ENCODE data around the gene SPAG9.
"Not testable (repeated sequence)": the region's sequence is repeated elsewhere in the genome, so short reads cannot be mapped to it uniquely, and the experiment has no call there.

The SPAG9 gene

DNA sequence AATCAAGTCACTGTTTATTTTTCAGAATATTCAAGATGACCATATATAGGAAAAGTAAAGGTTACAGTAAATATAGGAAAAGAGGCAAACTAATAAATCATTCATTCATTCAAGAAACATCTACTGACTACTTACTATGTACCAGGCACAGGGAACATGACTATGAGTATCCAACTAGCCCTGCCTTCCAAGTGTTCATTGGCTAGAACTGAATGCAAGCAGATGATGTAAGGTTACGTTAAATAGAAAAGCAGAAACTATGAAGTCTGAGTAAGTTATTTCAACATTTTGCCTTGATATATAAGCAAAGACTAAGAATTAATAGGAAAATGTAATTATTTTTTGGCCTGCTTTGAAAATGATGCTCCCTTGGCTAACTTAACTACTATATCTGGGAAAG, 36.7 kb downstream of the SPAG9 start:
- DNase-seq: no peak

DNA sequence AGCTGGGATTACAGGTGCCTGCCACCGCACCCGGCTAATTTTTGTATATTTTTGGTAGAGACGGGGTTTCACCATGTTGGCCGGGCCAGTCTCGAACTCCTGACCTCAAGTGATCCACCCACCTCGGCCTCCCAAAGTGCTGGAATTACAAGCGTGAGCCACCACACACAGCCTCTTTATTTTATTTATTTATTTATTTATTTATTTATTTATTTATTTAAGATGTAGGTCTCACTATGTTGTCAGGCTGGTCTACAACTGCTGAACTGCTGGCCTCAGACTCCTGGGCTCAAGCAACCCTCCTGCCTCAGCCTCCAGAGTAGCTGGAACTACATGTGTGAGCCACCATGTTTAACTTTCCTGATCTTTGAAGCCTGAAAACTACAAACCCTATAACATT, 37.3 kb downstream of the SPAG9 start:
- DNase-seq: not testable (repeated sequence)

DNA sequence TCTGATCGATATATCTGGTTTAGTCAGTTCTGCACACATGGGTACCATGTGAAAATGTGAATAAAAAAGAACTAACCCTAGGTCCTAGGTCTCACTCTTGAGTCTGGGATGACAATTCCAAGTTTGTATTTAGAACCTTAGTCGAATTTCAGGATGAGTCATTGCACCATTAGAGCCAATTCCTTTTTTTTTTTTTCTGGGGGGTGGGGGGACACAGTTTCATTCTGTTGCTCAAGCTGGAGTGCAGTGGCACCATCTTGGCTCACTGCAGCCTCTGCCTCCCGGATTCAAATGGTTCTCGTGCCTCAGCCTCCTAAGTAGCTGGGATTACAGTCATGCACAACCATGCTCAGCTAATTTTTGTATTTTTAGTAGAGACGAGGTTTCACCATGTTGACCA, 41.6 kb downstream of the SPAG9 start:
- no peak for DNase-seq

DNA sequence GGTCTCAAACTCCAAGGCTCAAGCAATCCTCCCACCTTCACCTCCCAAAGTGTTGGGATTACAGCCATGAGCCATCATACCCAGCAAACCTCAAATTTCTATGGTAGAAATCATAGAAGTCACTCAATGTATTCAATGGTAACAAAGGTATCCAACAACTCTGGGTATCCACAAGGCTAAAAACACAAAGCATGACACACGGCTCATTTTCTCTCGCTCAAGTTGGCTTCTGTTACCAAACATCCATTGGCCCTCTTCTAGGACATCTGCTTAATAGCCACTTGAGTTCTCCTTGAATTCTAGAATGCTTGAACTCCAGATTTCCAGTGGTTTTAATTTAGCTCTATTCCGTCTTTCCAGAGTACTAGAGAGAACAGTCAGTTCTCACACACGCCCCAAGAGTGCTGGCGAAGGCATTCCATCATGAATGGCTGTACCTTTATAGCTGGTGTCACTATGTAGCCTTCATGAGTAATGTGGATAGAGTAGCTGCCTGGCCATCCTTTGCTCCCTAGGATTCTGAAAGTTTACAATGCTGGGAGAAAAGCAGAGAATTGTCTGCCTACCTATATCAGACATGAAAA, 42.6 kb downstream of the SPAG9 start:
- no peak for DNase-seq

DNA sequence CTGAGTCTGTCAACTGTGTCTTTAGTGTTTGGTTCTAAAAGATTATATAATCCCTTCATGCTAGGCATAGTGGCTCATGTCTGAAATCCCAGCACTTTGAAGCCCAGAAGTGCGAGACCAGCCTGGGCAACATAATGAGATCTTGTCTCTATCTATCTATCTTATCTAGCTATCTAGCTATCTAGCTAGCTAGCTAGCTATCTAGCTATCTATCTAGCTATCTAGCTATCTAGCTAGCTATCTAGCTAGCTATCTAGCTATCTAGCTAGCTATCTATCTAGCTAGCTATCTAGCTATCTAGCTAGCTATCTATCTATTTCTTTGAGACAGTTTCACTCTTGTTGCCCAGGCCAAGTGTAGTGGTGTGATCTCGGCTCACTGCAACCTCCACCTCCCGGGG, 43.8 kb downstream of the SPAG9 start:
- DNase-seq: no peak

DNA sequence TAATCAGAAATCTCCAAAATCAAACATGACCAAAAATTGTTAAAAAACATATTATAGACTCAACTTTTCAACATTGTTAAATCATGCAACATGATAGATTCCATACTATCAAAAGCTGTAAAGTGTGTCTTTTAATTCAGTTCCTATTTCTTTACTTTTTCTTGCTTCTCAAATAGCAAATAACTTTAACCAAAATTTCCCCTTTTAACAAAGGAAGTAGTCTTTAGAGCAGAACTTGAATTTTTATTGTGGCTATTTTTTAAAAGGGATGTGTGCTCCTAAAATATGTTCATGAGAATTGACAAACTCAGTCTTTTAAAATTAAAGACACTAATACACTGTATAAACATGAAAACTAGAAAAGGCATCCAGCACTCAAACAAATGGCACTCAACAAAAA, 49.1 kb downstream of the SPAG9 start:
- no peak for DNase-seq

DNA sequence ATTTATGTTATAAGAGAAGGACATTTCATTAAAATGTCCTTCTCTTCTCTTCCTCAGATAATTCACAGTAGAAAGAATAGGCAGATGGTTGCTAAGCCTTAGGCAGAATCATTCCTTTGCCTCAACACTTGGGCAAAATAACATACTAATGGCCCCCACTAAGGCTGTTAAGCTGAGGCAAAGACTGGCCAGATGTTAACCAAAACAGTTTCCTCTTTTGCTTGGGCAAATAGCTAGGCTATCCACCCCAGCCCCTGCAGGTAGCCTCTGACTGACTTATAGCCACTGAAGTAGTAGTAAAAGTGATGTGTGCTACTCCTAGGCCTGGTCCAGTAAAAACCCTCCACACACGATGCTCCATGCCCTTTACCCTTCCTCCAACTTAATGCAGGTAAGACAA, 55.2 kb downstream of the SPAG9 start:
- no peak for DNase-seq

DNA sequence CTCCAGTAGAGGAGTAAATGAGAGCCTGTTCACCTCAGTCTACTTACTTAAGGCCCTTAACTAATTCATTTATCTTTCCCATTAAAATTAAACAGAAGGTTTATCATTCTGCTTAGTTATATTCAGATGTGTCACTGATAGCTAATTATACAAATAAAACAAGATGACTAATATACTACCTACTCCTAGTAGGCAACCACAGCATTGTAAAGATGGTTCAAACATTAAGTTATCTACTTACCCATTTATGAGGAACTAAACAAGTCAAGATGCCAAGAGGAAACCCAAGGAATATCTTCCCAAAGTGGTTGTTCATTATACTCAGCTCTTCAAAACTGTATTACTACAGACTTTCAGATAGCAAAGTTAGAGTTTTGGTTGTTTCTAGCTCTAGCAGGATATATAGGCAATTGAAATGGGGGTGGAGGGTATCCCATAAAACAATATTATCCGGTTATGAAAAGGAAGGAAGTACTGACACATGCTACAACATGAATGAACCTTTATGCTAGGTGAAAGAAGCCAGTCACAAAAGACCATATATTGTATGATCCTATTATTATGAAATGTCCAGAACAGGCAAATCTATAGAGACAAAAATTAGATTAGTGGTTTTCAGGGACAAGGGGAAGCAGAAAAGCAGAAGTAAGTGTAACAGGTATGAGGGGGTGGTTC, 56.5 kb downstream of the SPAG9 start:
- DNase-seq: no peak

DNA sequence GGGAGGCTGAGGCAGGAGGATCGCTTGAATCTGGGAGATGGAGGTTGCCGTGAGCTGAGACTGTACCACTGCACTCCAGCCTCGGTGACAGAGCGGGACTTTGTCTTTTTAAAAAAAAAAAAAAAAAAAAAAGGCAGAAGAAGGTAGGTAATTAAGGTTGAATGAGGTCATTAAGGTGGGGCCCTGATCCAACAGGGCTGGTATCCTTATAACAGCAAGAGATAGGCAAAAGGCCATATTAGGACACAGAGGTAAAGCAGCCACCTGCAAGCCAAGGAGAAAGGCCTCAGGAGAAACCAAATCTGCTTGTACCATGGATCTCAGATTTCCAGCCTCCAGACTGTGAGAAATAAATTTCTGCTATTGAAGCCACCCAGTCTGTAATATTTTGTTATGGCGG, 60.3 kb downstream of the SPAG9 start:
- no peak for DNase-seq

DNA sequence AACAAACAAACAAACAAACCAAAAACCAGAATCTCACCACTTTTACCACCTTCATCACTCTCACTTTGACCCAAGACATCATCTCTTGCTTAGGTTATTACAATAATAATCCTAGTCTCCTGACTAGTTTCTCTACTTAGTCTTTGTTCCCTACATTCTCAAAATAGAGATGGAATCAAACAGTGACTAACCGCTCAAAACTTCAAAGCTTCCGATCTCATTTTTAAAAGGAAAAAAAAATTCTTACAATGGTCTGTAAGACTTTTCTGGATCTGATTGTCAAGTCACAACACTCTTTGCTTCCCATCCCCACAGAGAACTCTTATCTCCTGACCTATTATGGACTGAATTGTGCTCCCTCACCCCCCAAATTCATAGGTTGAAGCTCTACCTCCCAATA, 60.9 kb downstream of the SPAG9 start:
- no peak for DNase-seq

- DNase-seq: no peak
Measured at GRCh38 chr17:51057534-51057933, 63.1 kb downstream of the SPAG9 start.

GRCh38 chr17:51056813-51057510, 63.7 kb downstream of the SPAG9 start:
- DNase-seq: peak; percentile 67

DNA sequence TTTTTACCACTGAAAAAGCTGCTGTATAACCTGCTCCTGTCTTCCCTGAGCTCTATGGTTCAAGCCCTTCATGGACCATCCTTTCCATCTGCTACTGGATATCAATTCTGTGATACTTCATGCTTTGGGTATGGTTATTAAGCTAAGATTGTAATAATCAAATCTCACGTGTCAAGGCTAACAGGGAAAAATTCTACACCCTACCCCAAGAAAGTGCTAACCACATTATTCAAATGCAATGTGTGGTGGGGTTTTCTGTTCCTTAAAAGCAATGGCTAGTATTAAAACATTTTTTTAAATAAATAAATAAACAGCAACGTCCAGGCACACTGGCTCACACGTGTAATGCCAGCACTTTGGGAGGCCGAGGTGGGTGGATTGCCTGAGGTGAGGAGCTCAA, 65.9 kb downstream of the SPAG9 start:
- no peak for DNase-seq

DNA sequence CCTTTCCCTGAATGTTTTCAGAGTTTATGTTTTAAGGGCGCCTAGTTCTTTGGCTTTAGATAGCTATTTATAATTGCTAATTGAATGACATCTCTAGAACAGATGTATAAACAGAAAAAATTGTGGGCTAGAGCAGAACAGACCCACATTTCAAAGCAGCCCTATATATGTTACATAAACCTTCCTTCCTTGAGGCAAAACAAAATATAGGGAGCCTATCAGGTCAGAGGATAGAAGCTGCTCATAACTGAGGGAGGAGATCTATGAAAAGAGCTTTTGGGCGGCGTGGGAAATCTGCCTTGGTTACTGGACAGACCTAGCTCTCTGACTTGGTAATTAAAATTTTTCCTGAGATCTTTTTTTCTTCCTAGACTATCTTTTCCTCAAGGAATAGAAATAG, 68.4 kb downstream of the SPAG9 start:
- no peak for DNase-seq

DNA sequence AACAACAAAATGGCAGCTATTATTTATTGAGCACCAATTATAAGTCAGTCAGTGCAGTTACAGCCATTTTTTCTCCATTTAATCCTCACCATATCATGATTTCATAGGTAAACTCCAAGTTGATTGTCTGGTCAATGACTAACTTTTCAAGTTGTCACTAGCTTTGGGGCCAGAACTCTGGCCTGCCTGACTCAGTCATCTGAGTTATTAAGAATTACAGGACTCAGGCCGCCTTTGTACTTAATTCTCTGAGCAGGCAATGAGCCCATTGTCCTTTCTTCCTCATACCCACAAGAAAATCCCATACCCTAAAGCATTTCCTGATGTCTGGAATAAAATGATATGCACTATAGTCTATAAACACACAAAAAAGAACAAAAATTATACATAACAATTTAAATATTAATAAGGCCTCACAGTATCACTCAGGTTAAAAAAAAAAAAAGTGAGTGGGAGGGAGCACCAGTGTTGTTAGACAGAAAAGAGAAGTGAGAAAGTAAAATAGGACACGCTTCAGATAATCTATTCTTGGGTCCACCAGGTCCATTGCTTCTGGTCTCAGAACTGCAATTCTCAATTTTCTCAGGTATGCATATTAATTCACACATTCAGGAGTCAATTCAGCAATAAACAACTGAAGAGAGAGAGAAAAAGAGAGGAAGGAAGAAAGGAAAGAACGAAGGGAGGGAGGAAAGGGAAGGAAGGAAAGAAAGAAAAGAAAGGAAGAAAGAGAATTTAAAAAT, 70.2 kb downstream of the SPAG9 start:
- DNase-seq: no peak

DNA sequence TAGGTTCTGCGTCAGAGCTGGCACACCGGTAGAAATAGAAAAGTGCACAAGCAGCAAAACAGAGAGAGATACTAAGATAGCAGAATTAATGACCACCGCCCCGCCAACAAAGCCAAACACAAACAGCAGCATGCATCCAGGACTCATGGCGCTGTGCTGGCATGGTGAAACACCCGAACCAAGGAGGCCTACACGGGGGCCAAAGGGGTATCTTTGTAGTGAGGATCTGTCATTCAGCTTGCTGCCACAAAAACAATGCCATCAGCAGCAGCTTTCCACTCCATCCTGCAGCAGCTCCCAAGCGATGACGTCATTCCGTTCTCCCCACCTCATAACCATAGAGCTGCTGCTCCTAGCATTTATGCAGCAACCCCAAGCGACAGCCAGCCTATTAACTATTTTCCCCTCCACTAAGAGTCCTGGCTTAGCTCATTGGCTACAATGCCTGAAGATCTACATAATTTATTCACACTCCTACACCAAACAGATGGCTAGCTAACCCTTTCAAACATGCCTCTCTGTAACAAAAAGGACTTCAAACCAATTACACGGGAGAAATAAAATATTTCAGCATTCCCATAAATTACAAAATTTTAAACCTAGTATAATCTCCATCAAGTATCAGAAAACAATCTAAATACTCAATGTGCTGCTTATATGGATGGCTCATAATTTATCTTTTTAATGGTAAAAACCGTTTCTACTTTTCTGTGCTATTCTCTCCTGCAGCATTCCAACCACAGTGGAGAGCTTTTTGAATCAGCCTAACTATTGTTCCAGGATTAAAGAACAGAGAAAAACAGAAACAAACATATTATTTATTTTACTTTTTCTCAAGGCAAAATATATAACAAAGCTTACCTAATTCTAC, 73.9 kb downstream of the SPAG9 start:
- DNase-seq: peak; percentile 85

GRCh38 chr17:51046046-51046445, 74.6 kb downstream of the SPAG9 start:
- DNase-seq: no peak

- no peak for DNase-seq
Measured at GRCh38 chr17:51045621-51046020, 75.0 kb downstream of the SPAG9 start.

- no peak for DNase-seq
Measured at GRCh38 chr17:51044976-51045375, 75.7 kb downstream of the SPAG9 start.

DNA sequence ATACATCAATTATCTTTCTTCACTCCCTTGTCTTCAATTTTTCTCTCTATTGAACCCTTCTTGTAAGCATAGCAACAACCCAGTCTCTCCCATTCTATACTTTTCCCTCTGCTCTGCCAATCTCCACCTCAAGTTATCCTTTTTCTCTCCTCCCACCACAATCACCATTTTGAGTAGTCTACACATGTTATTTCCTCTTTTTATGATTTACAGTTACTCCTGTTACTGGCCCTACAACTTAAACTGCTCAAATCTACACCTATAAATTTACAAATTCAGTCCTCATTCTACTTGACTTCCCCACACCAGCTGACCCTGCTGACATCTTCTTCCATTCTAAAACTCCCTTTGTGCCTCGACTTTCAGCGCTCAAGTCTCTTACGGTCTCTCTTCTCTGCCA, 84.6 kb downstream of the SPAG9 start:
- no peak for DNase-seq

DNA sequence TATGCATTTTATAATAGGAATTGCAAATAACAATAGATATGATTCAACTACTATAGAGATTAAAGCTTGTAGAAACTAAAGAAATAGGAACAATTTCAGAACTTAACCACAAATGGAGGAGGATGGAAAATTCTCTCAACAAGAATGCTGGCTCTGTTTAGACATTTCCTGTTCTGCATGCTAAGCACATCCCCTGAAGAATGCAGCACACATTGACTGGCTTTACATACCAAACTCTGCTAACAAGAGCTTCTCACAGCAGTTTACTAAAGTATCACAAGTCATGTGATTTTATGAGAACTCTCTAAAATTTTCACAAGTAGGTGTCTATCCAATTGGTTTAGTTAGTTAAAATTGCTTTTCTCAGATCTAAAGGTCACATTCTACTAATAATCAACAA, 85.2 kb downstream of the SPAG9 start:
- no peak for DNase-seq

- no peak for DNase-seq
Measured at GRCh38 chr17:51034800-51035199, 85.9 kb downstream of the SPAG9 start.

DNA sequence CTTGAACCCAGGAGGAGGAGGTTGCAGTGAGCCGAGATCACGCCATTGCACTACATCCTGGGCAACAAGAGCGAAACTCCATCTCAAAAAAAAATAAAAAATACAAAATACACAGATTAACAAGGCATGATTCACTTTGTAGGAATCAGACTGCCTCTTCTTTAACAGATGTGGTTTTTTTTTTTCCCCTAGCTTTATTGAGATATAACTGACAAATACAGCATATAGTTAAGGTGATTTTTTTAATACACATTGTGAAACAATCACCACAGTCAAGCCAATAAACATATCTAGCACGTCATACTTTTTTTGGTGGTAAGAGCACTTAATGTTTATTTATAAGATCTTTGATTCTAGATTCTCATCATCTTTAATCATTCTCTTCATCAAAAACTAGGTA, 87.8 kb downstream of the SPAG9 start:
- DNase-seq: no peak

Data from right forelimb (tissue), 1 donor.